AG10803 (cell line): ENCODE measurements around the gene KLHDC1.
"Not testable (repeated sequence)": the region's sequence is repeated elsewhere in the genome, so short reads cannot be mapped to it uniquely, and the experiment has no call there.

ENCODE experiments used
- DNase-seq: peaks from one replicate; pipeline ENCODE4 v3.0.0; 2010; ENCODE audit warnings: low read depth
- H3K4me3 ChIP-seq: 2 replicates; pipeline ENCODE4 v1.5.1; 2011; ENCODE audit warnings: mild to moderate bottlenecking, low read length, control low read depth
- CTCF ChIP-seq: conservative IDR thresholded peaks from 2 replicates; pipeline ENCODE4 v1.5.1; 2011; ENCODE audit warnings: mild to moderate bottlenecking, low read length, control low read depth, inconsistent platforms

Gene KLHDC1, protein sequence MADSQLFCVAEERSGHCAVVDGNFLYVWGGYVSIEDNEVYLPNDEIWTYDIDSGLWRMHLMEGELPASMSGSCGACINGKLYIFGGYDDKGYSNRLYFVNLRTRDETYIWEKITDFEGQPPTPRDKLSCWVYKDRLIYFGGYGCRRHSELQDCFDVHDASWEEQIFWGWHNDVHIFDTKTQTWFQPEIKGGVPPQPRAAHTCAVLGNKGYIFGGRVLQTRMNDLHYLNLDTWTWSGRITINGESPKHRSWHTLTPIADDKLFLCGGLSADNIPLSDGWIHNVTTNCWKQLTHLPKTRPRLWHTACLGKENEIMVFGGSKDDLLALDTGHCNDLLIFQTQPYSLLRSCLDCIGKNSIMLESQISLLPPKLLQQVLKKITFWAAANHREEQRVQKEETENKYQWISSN

GRCh38 chr14:49692811-49693734, at the start of gene KLHDC1:
TSS of gene KLHDC1 (plus strand) at chr14:49693120. CDS start at chr14:49693195, 75 bp downstream.
- DNase-seq: peak; percentile 75
- peak within 1 kb of the TSS; percentile 72 for H3K4me3 ChIP-seq
- no peak for TF ChIP-seq CTCF

DNA sequence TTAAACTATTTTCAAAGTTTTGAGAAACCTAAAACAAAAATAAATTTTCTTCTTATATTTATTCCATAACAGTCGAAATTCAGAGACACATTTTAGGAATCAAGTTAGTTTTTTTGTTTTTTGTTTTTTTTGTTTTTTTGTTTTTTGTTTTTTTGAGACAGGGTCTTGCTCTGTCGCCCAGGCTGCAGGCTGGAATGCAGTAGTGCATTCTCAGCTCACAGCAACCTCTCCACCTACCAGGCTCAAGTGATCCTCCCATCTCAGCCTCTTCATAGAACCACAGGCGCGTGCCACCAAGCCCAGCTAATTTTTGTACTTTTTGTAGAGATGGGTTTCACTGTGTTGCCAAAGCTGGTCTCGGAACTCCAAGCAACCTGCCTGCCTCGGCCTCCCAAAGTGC, 39.4 kb upstream of the KLHDC1 start:
- H3K4me3 ChIP-seq: no peak overlapping the region
- no peak for TF ChIP-seq CTCF
- no peak for DNase-seq

DNA sequence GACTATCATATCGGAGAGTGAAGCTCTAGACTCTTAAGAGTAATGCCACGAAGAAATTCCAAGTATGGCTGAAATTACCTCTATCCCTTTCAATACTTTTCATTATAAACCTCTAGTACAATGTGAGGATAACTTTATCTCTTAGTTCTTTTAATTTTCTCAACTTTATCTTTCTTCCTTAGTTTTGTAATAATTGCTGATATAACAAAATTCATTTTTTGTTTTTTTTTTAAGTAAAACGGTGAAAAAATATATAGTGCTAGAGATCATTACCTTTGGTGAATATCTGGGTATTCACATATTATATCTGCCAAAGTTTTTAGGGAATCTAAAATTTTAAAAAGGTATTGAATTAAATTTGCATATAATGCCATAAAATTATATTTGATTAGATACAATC, 38.4 kb upstream of the KLHDC1 start:
- DNase-seq: no peak
- TF ChIP-seq CTCF: no peak

DNA sequence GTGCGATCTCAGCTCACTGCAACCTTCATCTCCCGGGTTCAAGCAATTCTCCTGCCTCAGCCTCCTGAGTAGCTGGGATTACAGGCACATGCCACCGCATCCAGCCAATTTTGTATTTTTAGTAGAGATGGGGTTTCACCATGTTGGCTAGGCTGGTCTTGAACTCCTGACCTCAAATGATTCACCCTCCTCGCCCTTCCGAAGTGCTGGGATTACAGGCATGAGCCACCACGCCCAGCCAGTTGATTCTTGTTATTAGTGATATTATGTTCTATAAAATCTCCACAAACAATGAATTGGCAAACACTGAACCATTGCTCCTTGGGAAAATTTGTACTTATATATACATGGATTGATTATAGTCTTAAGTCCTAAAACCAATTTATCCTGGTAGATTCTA, 35.4 kb upstream of the KLHDC1 start:
- DNase-seq, H3K4me3 ChIP-seq: not testable (repeated sequence)

More for the DNA sequence above, 38.4 kb upstream of the KLHDC1 start:
- no peak overlapping the region for H3K4me3 ChIP-seq

- no peak overlapping the region for H3K4me3 ChIP-seq
- DNase-seq: no peak
- no peak for TF ChIP-seq CTCF
Measured at GRCh38 chr14:49659526-49660455, 33.1 kb upstream of the KLHDC1 start.

DNA sequence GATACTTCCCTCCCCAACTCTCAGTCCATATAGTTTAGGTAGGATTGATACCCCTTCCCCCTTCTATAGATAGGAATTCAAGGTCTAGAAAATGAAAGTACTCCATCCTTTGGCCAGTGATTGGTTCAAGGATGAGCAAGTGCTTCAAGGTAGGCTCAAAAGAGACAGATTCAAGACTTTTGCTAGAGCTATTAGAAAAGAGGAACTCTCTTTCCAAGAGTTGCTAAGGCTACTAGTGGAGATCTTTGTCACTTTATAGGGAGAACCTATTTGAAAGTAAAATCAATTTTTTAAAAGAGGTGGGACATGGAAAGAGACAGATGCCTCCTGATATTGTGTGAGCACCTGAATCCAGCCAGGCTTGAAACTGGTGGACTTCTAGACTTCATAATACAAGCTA, 22.4 kb upstream of the KLHDC1 start:
- no peak for TF ChIP-seq CTCF
- no peak for DNase-seq
- H3K4me3 ChIP-seq: no peak overlapping the region

DNA sequence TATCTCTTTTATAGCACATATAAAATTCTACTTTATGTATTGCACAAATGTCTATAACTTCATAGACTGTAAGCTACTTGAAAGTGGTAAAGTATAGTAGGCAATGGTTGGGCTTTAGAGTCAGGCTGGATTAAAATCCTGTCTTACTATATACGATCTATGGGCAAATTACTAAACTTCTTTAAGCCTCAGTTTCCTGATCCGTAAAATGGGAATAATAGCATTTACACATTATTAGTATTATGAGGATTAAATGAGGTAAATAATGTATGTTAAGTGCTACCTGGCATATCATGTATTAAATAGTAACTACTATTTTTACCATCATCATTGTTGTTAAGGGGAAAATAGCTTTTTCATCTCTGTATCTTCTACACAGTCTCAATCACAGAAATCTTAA, 19.3 kb upstream of the KLHDC1 start:
- no peak overlapping the region for H3K4me3 ChIP-seq
- TF ChIP-seq CTCF: no peak
- DNase-seq: no peak
